Measurements from ENCODE around the gene RAB22A. TPM values are rescaled to one million over a fixed set of nuclear protein-coding genes. Genes with fewer than 3 reads are reported as not detected.

The RAB22A gene
- total RNA-seq, 2 donors from 2014 or later = 7.5 to 9.3 TPM

GRCh38 chr20:58384821-58385220 lies 75.3 kb downstream of the RAB22A start:
- no peak overlapping the region for H3K4me3 ChIP-seq
- no peaks in the 10 kb centered on the region for H3K27me3 ChIP-seq
- no peaks in the 10 kb centered on the region for H3K9me3 ChIP-seq
- H3K36me3 ChIP-seq = no peaks in the 10 kb centered on the region
- no peak for DNase-seq (ENCODE audit: low spot score)
- H3K27ac ChIP-seq = no peak overlapping the region
- H3K4me1 ChIP-seq = peaks cover 0 to 2% of the 10 kb centered on the region in 2 donors
- TF ChIP-seq CTCF (IDR thresholded peaks at IDR 0.05) = no peak

DNA sequence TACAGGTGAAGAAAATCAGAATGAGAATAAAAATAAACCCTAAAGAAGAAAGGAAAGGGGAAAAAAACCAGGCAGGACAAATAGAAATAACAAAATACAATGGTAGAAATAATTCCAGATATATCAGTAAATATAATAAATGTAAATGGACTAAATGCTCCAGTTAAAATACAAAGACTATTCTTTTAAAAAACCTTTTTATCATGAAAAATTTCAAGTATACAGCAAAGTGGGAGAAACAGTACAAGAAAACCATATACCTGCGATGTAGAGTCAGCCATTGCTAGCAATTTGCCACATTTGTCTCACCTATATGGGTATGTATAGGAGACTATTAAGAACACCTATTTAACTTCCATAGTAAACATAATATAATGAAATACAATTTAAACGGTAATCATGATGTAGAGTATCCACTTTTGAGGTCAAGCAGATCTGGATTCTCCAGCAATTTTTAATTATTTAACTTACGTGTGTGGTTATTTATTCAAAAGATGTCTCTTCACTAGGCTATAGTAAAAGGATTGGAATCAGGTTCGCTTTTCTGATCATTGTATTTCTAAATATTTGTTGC lies 78.6 kb downstream of the RAB22A start:
- no peak for TF ChIP-seq CTCF (IDR thresholded peaks at IDR 0.05)
- Histone ChIP-seq H3K27ac (peak overlapping the region; percentile 59 to 94), H3K27me3 (no peaks in the 10 kb centered on the region), H3K4me1 (peaks cover 0 to 34% of the 10 kb centered on the region in 2 donors), H3K4me3 (peak overlapping the region in 1 of 2 donors; percentile 95), H3K9me3 (no peaks in the 10 kb centered on the region), H3K36me3 (no peaks in the 10 kb centered on the region)
- DNase-seq (ENCODE audit: low spot score) = no peak

DNA sequence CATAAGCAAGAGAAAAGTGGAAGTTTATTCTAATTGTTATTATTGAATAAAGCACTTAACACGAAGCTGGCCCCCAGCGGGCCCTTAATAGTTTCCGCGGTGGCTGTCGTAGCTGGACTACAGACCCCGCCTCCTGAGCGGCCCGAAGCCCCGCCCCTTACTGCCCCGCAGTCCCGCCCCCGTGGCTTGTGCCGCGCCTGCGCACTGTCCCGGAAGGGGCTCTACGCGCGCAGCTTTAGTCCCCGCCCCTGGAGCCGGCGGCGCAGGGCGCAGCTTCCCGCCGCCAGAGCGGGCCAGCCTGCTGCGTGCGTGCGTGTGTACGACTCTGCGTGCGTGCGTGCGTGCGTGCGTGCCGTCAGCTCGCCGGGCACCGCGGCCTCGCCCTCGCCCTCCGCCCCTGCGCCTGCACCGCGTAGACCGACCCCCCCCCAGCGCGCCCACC lies 79.4 kb downstream of the RAB22A start, which contains the start of gene VAPB:
Gene VAPB, plus strand, starts transcription at position 348 of the 442 bp plus-strand sequence. CDS start 231 bp downstream, outside the sequence.
- H3K27ac ChIP-seq = peak within 1 kb of the TSS; percentile 94 to 98
- no peak for TF ChIP-seq CTCF (IDR thresholded peaks at IDR 0.05)
- H3K27me3 ChIP-seq = no peaks in the 10 kb centered on the region
- H3K4me1 ChIP-seq = peaks cover 0 to 41% of the 10 kb centered on the region in 2 donors
- peak within 1 kb of the TSS; percentile 84 to 95 for H3K4me3 ChIP-seq
- H3K36me3 ChIP-seq = no peaks in the 10 kb centered on the region
- H3K9me3 ChIP-seq = no peaks in the 10 kb centered on the region
- peak; percentile 94 for DNase-seq (ENCODE audit: low spot score)

- DNase-seq (ENCODE audit: low spot score) = no peak
- Histone ChIP-seq H3K4me1 (peaks cover 0 to 45% of the 10 kb centered on the region in 2 donors), H3K27ac (peak overlapping the region; percentile 94 to 98), H3K4me3 (peak overlapping the region; percentile 84 to 95), H3K9me3 (no peaks in the 10 kb centered on the region), H3K27me3 (no peaks in the 10 kb centered on the region), H3K36me3 (no peaks in the 10 kb centered on the region)
- TF ChIP-seq CTCF (IDR thresholded peaks at IDR 0.05) = no peak
Measured at GRCh38 chr20:58389324-58389967, 79.9 kb downstream of the RAB22A start.

DNA sequence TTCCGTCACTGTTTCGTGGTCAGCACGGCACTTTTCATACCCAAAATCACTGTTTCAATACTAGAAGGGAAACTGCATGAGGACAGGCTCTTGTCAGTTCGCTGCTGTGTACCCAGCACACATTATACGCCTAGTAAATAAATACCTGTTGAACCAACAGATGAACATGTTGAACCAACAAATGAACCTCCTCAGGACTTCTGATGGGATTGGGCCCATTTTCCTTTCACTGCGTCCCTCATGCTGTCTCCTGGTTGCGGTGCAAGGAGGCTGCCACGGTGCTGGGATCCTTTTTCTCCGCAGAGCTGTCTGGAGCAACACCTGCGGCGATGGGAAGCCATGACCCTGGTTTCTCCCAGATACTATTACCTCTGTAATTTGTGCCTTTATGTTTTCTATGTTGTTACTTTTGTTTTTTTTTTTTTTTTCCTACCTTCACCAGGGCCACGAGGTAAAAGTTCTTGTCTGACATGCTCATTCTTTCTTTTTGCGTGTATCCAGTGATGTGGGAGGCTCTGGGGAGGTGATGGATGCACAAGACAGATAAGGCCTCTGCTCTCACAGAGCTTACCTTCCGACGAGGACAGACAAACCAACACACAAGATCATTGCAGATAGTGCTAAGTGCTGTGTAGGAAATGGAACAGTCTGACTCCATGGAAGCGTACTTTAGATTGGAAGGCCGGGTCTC lies 80.6 kb downstream of the RAB22A start:
- Histone ChIP-seq H3K4me3 (peak overlapping the region; percentile 84 to 95), H3K4me1 (peaks cover 0 to 45% of the 10 kb centered on the region in 2 donors), H3K36me3 (no peaks in the 10 kb centered on the region), H3K9me3 (no peaks in the 10 kb centered on the region), H3K27me3 (no peaks in the 10 kb centered on the region), H3K27ac (peak overlapping the region; percentile 94 to 98)
- no peak for TF ChIP-seq CTCF (IDR thresholded peaks at IDR 0.05)
- DNase-seq (ENCODE audit: low spot score) = no peak
